Cerebellar cortex (tissue), 1 donor: Measurements from ENCODE around the gene TUT1.
A peak's percentile ranks its signal among the peaks of the same experiment; 100 is the strongest.
"Not testable (repeated sequence)": the region's sequence is repeated elsewhere in the genome, so short reads cannot be mapped to it uniquely, and the experiment has no call there.

Experiments used
- DNase-seq: peaks from one replicate; pipeline ENCODE4 v3.0.0-alpha.2; 2015; ENCODE audit warnings: low spot score

The TUT1 gene, protein sequence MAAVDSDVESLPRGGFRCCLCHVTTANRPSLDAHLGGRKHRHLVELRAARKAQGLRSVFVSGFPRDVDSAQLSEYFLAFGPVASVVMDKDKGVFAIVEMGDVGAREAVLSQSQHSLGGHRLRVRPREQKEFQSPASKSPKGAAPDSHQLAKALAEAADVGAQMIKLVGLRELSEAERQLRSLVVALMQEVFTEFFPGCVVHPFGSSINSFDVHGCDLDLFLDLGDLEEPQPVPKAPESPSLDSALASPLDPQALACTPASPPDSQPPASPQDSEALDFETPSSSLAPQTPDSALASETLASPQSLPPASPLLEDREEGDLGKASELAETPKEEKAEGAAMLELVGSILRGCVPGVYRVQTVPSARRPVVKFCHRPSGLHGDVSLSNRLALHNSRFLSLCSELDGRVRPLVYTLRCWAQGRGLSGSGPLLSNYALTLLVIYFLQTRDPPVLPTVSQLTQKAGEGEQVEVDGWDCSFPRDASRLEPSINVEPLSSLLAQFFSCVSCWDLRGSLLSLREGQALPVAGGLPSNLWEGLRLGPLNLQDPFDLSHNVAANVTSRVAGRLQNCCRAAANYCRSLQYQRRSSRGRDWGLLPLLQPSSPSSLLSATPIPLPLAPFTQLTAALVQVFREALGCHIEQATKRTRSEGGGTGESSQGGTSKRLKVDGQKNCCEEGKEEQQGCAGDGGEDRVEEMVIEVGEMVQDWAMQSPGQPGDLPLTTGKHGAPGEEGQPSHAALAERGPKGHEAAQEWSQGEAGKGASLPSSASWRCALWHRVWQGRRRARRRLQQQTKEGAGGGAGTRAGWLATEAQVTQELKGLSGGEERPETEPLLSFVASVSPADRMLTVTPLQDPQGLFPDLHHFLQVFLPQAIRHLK

DNA sequence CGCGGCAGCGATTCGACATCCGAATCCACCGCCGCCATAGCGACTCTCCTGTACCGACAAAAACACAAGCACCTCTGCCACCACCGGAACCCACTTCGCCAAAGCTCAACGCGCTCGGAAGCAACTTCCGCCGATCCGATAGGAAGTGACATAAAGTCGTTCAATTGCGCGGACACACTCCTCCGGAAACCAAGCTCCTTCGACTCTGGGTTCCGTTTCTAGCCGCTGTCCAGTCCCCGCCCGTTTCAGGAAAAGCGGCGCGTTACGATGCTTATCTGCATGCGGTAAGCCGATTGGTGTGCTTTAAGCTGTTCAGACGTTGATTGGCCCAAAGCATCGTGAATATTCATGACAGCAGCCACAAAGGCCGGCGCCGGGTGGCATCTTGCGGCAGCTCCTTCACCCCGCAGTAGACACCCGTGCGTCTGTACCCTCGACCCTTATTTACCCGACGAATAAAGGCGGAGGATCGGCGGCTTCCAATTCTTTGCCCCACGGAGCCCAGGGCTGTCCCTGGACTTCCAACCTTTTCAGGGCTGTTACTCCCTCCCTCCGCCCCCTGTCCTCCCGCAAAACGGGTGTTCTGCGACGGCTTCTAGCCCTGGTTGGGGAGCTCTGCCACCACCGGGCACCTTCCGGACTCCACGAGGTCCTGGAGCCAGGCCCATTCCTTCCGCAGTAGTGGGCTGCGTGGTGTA, at the start of gene TUT1:
Gene TUT1 (minus strand): TSS at position 76 of the 698 bp plus-strand sequence. CDS start 38 bp downstream, at position 38.
- peak; percentile 100 for DNase-seq

DNA sequence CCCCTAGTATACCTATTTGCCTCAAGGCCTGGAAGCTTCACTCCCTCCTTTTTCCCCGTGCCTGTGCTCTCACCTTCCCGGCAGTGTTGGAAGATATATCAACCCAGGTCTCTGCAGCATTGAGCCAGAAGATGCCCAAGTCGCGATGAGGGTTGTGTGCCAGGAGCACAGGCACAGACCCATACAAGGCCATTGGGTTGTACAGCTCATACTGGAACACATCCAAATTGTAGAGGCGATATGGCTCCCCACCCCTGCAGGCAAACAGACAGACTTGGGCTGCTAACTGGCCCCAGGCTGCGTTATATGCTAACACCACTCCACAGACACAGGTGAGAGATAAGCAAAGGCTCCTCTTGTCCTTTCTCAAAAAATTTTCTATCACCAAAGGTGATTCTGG, 41.2 kb upstream of the TUT1 start:
- DNase-seq: no peak

DNA sequence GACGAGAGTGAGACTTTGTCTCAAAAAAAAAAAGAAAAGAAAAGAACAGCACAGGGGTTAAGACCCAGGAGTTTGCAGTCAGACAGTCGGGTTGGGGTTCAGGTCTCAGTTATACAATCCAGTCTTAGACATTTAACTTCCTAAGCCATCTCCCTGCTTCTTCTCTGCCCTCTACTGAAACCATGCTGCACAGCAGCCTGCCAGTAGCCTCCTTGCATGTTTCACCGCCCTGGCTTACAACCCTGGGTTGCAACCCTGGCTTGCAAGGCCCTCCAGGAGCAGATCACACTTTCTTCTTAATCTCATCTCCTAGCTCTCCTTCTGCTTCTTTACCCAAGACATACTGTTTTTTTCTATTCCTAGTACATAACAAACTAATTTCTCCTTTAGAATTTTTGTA, 36.4 kb upstream of the TUT1 start:
- DNase-seq: peak; percentile 42

DNA sequence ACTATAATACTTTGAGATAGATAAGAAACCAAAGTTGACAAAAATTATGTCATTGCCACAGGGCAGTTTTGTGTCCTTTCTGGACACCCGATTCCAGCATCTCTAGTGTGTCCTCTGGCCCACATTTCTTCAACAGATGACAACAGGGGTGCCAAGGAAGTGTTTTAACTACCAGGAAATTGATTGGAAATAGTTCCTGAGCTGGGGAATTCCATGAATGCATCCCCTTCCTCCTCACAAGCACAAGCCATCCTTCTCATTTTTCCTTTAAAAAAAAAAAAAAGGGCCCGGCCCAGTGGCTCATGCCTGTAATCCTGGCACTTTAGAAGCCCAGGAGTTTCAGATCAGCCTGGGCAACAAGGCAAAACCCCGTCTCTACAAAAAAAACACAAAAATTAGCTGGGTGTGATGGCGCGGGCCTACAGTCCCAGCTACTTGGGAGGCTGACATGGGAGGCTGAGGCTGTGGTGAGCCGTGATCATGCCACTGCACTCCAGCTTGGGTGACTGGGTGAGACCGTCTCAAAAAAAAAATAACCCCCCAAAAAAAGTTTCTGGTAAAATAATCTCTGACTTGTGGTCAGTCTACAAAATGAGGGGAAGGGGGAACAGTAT, 31.3 kb upstream of the TUT1 start:
- no peak for DNase-seq

DNA sequence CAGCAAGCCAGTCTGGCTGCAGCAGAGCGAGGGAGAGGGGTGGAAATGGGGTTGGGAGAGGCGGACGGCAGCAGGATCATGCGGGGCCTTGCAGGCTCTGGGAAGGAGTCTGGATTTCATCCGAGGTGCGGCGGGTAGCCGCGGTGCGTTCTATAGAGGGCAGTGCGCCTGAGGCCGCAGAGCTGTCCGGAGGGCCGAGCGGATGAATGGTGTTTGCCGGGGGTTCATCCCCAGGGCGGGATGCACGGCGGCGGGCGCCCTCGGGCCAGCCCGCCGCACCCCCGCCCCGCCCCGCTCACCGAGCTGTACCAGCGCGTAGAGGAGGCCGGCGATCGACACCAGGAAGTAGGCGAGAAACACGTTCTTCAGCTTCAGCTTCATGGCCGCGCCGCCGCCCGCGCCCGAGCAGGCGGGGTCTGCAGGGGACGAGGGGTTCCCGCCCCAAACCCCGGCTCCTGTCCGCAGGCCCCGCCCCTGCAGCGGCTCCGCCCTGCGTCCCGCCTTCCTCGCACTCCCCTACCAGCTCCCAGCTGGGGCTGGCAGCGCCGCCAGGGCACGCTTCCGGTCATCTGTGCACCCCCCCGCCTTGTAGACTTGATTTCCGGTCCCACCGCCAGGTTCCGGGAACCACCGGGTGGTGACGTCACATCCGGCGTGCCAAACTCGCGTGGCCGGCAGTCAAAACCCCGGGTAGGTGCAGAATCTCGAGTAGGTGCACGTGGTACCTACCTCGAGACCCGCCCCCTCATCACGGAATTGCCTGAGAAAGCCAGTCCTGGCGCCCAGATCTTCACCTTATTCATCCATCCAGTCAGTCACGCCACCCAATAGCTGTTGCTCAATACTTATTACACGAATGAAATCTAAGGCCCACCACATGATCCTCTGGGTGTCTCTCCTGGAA, 30.5 kb upstream of the TUT1 start, which contains the start of gene B3GAT3:
Gene B3GAT3 (minus strand): TSS at position 420 of the 904 bp plus-strand sequence. CDS start 39 bp downstream, at position 381.
- DNase-seq: peak; percentile 98

DNA sequence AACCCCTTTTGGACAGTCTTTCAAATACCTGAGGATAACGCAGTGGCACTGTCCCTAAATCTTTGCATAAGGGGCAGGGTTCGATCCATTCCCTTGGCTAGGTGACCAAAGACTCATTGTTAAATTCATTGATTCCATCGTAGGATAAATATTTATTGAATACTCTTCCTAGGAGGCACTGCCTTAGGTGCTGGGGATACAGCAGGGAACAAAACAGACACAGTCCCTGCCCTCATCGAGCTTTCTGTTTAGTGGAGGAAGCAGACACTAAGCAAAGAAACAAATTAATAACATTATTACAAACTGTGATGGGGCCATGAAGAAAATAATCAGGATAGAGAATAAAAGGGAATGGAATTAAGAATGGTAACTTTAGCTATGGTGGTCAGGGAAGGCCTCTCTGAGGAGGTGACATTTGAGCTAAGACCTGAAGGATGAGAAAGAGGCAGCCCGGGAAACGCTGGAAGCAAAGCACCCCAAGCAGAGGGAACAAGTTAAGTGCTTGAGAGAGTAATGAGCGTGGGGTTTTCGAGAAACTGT, 29.8 kb upstream of the TUT1 start:
- DNase-seq: no peak

DNA sequence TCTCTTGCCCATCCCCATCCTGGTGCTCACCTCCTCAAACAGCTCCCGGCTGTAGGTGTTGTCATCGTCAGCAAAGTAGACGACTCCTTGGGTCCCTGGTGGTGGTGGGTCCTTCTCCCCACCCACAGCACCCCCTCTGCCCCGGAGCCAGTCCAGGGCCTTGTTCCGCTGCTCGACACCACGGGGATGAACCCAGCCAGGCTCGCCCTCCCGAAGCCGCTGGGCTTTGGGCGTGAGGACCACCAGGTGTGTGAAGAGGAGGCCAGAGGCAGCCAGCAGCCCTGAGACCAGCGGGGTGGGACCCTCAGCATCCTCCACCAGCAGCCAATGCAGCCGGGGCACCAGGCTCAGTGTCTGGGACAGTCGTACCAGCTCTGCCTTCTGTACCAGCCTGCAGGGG, 25.6 kb upstream of the TUT1 start:
- DNase-seq: not testable (repeated sequence)

DNA sequence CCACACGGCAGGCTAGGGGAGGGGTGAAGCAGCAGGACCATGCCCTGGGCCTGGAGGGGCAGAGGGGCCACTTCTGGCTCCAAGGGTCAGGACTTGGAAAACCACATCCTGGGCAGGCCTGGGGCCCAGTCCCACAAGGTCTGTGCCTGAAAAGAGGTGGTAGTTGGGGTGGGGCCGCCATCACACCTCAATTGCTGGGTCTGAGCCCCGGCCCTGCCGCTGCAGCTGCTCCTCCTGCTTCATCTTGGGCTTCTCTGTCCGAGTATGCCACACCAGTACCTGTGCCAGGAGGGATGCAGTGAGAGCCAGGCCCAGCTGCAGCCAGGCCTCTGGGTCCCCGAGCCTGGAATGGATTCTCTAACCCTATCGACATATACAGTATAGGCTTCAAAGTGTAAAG, 24.2 kb upstream of the TUT1 start:
- no peak for DNase-seq

DNA sequence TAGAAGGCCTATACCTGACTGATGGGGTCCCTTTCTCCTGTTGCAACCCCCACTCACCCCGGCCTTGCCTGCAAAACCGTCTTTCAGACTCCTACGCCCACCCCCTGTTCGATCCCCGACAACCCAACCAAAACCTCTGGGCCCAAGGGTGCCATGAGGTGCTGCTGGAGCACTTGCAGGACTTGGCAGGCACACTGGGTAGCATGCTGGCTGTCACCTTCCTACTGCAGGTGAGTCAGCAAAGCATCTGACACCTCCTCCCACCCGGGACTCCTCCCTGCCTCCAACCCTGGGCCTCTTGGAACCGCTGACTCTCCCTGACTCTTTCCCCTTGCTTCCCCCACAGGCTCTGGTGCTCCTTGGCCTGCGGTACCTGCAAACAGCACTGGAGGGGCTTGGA, 23.0 kb upstream of the TUT1 start:
- no peak for DNase-seq

DNA sequence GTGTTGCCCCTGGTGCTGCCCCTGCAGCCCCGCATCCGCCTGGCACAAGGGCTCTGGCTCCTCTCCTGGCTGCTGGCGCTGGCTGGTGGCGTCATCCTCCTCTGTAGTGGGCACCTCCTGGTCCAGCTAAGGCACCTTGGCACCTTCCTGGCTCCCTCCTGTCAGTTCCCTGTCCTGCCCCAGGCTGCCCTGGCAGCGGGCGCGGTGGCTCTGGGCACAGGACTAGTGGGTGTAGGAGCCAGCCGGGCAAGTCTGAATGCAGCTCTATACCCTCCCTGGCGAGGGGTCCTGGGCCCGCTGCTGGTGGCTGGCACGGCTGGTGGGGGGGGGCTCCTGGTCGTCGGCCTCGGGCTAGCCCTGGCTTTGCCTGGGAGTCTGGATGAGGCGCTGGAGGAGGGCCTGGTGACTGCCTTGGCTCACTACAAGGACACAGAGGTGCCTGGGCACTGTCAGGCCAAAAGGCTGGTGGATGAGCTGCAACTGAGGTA, 22.0 kb upstream of the TUT1 start:
- peak; percentile 65 for DNase-seq

DNA sequence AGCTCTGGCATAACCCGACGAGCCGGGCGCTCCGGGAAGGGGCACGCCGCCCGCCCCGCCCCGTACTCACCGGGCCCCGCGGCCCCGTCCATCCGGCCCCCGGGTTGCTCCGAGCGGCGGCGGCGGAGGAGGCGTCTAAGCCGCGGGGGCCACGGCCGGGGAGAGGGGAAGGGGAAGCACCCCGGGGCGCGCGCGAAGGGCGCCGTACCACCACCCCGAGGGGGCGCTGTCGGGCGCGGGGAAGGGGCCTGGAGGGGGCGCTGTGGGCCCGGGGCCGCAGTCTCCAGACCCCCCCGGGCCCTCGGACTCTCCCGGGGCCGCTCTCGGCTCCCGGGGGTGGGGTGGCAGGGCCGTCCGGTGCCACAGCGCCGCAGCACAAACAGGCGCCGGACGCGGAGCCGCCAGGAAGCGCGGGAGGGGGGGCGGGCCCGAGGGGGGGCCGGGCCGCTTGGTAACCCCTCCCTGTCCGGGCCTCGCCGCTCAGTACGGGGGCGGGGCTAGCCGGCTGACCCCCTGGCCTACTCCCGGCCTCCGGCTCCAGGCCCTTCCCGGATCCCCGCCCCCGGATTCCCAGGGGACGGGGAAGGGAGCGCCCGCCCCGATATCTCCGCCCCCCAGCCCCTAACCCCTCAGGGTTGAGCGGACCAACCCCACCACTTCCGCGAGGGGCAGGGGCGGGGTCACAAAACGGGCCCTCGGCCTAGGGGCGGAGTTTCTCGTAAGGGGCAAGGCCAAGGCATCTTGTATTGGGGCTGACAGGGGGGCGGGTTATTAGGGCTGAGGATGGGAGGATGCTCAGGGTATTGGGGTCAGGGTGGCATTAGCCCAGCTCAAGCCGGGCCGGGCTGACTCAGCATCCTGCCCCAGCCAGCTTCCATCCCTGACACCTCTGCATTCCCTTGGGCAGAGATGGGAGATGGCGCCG, 21.3 kb upstream of the TUT1 start, which contains the start of the genes EML3 and ROM1:
Gene EML3 (minus strand): TSS at position 410 of the 925 bp plus-strand sequence. CDS start 318 bp downstream, at position 92.
Gene ROM1 (plus strand): TSS at position 892 of the 925 bp plus-strand sequence. CDS start 25 bp downstream, at position 917.
- DNase-seq: peak; percentile 84

DNA sequence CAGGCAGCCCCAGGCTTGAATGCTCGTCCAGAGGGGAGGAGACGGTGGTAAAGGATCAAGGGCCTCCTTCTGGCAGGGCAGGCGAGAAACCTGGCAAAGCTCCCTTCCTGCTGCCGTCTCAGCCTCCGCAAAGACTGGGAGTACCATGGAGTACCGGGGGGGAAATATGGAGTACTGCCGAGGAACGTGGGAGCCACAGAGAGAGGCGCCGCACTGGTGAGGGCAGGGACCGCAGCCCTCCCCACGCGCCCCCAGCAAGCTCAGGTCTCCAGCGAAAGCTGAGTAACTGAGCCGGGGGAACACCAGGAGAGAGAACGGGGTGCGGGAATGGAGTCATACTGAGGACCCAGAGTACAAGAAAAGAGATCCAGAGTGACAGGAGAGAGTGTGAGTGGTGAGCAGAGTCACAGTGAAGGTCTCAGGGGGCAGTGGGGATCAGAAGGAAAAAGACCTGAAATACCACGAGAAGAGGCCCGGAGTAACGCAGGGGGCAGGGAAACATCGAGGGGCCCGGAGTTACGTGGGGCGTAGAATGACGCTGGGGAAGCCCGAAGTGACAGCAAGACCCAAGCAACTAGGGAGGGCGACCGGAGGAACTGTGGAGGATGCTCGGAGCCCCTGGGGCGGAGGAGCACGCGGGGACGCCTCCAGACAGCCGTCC, 20.5 kb upstream of the TUT1 start:
- DNase-seq: peak; percentile 58

DNA sequence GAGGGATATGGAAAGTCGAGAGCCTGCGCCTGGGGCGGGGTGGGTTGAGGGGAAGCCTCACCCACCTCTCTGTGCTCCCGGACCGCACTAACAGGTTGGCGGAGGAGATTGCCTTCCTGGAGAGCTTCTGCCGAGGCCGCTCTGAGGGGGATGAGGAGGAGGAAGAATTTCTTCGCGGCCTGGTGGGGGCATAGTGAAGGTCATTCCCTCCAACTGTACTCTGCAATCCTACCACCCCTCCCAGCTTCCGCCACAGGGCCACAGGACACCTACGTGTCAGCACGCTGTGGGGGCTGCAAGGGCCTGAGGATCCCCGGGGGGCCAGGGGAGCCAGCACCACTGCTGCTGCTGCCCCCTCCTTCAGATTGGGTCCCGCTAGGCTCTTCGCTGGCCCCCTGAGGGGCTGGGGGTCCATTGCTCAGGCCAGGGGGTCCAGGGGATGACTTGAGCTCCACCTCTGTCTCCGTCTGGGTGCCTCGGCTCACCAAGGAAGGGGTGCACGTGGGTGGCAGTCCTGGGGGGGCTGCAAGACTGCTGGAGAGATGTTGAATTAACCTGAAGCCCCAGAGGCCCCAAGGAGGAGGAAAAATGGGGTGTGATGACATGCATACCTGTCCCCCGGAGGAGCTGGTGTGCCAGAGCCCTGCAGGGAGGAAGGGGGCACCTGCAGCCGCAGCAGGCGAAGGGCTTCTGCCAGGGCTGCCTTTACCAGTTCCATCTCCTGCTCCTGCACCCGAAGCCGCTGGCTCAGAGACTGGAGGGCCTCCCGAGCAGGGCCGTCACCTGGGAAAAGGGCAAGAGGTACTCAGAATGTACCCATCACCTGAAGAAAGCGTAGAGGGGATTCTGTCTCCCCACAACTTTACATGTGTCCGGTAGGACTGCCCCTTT, 19.7 kb upstream of the TUT1 start:
- DNase-seq: no peak

DNA sequence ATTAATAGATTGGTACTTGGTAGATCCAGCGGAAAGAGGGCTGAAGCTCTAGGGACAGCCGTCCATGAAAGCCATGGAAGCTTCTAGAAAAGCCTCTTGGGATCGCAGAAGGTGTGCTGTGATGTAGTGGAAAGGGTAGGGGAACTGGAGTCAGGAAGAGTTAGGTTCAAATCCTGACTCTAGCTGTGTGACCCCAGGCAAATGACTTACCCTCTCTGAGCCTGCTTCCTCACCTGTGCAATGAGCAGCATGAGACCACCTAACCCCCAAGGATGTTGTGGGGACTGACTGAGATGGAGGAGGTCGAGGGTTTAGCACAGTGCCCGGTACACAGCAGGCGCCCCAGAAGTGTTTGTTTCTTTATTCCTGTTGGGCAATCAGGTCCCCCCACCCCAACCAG, 19.1 kb upstream of the TUT1 start:
- no peak for DNase-seq

DNA sequence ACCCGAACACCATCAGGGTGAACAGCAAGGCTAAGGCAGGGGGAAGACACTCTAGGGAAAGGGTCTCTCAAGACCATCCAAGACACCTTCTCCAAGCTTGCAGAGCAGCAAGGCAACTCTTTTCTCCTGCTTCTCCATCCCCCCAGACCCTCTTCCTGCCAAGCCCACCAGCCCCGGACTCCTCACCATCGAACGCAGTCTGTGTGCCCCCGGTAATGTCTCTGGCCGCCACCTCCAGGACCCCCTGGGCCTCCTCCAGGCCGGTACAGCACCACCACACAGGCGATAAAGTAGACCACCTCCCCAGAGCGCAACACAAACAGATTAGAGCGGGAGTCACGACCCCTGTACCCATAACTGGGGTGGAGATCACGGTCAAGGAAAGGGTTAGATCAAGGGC, 17.5 kb upstream of the TUT1 start:
- DNase-seq: no peak

DNA sequence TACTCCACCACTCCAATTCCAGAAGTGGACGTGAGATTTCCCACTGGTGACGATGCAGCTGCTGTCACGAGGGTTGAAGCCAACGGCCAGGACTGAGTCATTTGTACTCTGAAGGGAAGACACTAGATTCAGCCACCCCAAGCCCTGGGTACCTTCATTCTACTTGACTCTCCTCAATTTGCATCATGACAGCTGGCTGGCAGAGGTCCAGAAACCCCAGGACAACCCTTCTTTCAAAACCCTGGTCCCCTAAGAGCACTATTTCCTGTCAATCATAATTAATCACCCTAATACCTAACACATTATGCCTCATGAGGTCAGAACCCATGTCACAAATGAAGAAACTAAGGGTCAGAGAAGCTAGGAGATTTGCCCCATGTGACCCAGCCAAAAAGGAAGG, 16.4 kb upstream of the TUT1 start:
- no peak for DNase-seq

DNA sequence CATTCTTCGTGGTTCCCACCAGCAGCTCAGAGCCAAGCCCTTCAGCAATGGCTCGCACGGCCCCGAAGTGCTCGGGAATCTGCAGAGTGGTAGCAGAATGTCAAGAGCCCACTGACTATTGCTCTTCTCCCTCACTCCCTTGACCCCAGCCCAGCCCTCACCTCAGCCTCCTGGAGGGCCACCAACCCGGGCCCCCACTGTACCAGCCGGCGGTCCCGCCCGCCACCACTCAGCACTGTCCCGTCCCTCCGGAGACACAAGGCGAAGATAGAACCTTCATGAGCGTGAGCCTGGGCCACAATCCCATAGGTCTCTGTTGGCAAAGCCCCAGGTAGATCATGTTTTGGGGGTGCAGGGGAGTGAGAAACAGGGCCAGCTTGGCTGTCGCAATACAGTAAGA, 14.6 kb upstream of the TUT1 start:
- no peak for DNase-seq
